Spinal cord (tissue), 10 donors: ENCODE measurements around the gene MAK. TPM values are rescaled to one million over a fixed set of nuclear protein-coding genes. Genes with fewer than 3 reads are reported as not detected.
"Not testable (repeated sequence)": the region's sequence is repeated elsewhere in the genome, so short reads cannot be mapped to it uniquely, and the experiment has no call there.

Experiments used
- DNase-seq, 6 donors: peaks; one replicate each; pipeline versions ENCODE4 v3.0.0 to v3.0.0-alpha.2; 2013 to 2015; ENCODE audit warnings: low spot score in 6 of 6, low read depth in 4 of 6
- H3K27ac ChIP-seq: one replicate; pipeline ENCODE4 v1.5.1; 2013; ENCODE audit warnings: low read depth, low read length, control low read depth
- H3K27me3 ChIP-seq: one replicate; pipeline ENCODE4 v1.6.1; 2013; ENCODE audit warnings: low read length; ENCODE audit not compliant: control insufficient read depth, insufficient read depth
- H3K36me3 ChIP-seq: one replicate; pipeline ENCODE4 v1.6.1; 2013; ENCODE audit warnings: low read length; ENCODE audit not compliant: control insufficient read depth, insufficient read depth
- H3K4me1 ChIP-seq: one replicate; pipeline ENCODE4 v1.6.1; 2013; ENCODE audit warnings: low read length; ENCODE audit not compliant: control insufficient read depth, insufficient read depth
- H3K4me3 ChIP-seq: one replicate; pipeline ENCODE4 v1.5.1; 2013; ENCODE audit warnings: low read depth, low read length, control low read depth
- H3K9me3 ChIP-seq: one replicate; pipeline ENCODE4 v1.6.1; 2013; ENCODE audit warnings: low read length; ENCODE audit not compliant: control insufficient read depth, insufficient read depth
- WGBS: methylation state at CpG from one replicate; pipeline ENCODE4 v1.1.5; 2013; ENCODE audit warnings: missing lambda C conversion rate; ENCODE audit not compliant: insufficient coverage; 5-methylcytosine and 5-hydroxymethylcytosine counted together
- polyA plus RNA-seq, 2 donors: library from polyadenylated mRNA; unstranded; fragments of 120-200 nt; gene quantifications; one replicate each; pipeline ENCODE4 v1.2.1, GENCODE V29; 2013; ENCODE audit not compliant: insufficient read length in 2 of 2
- total RNA-seq, 2 donors: library from RNA; depleted of rRNA in 1 of 2; stranded (reverse); fragments of 120-200 nt in 1 of 2; fragments of >200 nt in 1 of 2; gene quantifications; one replicate each; pipeline versions ENCODE4 v1.2.3 to v1.2.4, GENCODE V29; 2013 to 2014
- donor health status: healthy.

Gene MAK
- total and polyA plus RNA-seq, 4 donors, result 0.79 to 2.6 (median 2.2) TPM

GRCh38 chr6:10742251-10742650 lies 96.1 kb downstream of the MAK start:
- H3K9me3 ChIP-seq, result no peaks in the 10 kb centered on the region
- no peak for DNase-seq
- H3K36me3 ChIP-seq, result peaks cover 2% of the 10 kb centered on the region
- H3K4me3 ChIP-seq, result no peak overlapping the region
- H3K27ac ChIP-seq, result no peak overlapping the region
- peaks cover 4% of the 10 kb centered on the region for H3K4me1 ChIP-seq
- 93% methylated on average over 12 of the region's 12 CpGs for WGBS
- no peaks in the 10 kb centered on the region for H3K27me3 ChIP-seq

- H3K4me3 ChIP-seq, H3K36me3 ChIP-seq, H3K9me3 ChIP-seq, H3K27me3 ChIP-seq, H3K27ac ChIP-seq, DNase-seq, H3K4me1 ChIP-seq: not testable (repeated sequence)
- WGBS, result 62% methylated on average over 3 of the region's 4 CpGs
Measured at GRCh38 chr6:10741643-10742042, 96.7 kb downstream of the MAK start.

GRCh38 chr6:10740061-10740460 lies 98.3 kb downstream of the MAK start:
- H3K4me3 ChIP-seq, result no peak overlapping the region
- no peaks in the 10 kb centered on the region for H3K27me3 ChIP-seq
- peaks cover 2% of the 10 kb centered on the region for H3K36me3 ChIP-seq
- no peaks in the 10 kb centered on the region for H3K4me1 ChIP-seq
- no peak overlapping the region for H3K27ac ChIP-seq
- no peak for DNase-seq
- H3K9me3 ChIP-seq, result no peaks in the 10 kb centered on the region

GRCh38 chr6:10736731-10737130 lies 101.6 kb downstream of the MAK start:
- Histone ChIP-seq H3K36me3 (peaks cover 4% of the 10 kb centered on the region), H3K27me3 (no peaks in the 10 kb centered on the region), H3K4me3 (no peak overlapping the region), H3K4me1 (no peaks in the 10 kb centered on the region), H3K9me3 (no peaks in the 10 kb centered on the region), H3K27ac (no peak overlapping the region)
- no peak for DNase-seq
- WGBS, result no CpG with 5 or more reads among the region's 2 CpGs

GRCh38 chr6:10733863-10734262 lies 104.5 kb downstream of the MAK start:
- WGBS, result 100% methylated on average over 2 of the region's 3 CpGs
- Histone ChIP-seq H3K4me3 (no peak overlapping the region), H3K9me3 (no peaks in the 10 kb centered on the region), H3K36me3 (peaks cover 17% of the 10 kb centered on the region), H3K27me3 (no peaks in the 10 kb centered on the region), H3K27ac (no peak overlapping the region), H3K4me1 (no peaks in the 10 kb centered on the region)
- DNase-seq, result no peak

- peak in 1 of 6 donors; percentile 54 for DNase-seq
- Histone ChIP-seq H3K36me3 (peaks cover 17% of the 10 kb centered on the region), H3K4me1 (no peaks in the 10 kb centered on the region), H3K27me3 (no peaks in the 10 kb centered on the region), H3K4me3 (no peak overlapping the region), H3K27ac (no peak overlapping the region), H3K9me3 (no peaks in the 10 kb centered on the region)
- whole genome bisulfite sequencing, result 60% methylated on average over 17 of the region's 17 CpGs
Measured at GRCh38 chr6:10733151-10733715, 105.1 kb downstream of the MAK start.

- 100% methylated on average over 1 of the region's 3 CpGs for WGBS
- peaks cover 1% of the 10 kb centered on the region for H3K4me1 ChIP-seq
- H3K27ac ChIP-seq, result no peak overlapping the region
- no peaks in the 10 kb centered on the region for H3K27me3 ChIP-seq
- no peak overlapping the region for H3K4me3 ChIP-seq
- no peaks in the 10 kb centered on the region for H3K9me3 ChIP-seq
- H3K36me3 ChIP-seq, result peaks cover 26% of the 10 kb centered on the region
- DNase-seq, result no peak
Measured at GRCh38 chr6:10730254-10730653, 108.1 kb downstream of the MAK start.

GRCh38 chr6:10725716-10726115 lies 112.6 kb downstream of the MAK start:
- WGBS, result 63% methylated on average over 7 of the region's 9 CpGs
- peaks cover 18% of the 10 kb centered on the region for H3K4me1 ChIP-seq
- peaks cover 20% of the 10 kb centered on the region for H3K36me3 ChIP-seq
- DNase-seq, result peak in 1 of 6 donors; percentile 42
- H3K9me3 ChIP-seq, result no peaks in the 10 kb centered on the region
- no peaks in the 10 kb centered on the region for H3K27me3 ChIP-seq
- no peak overlapping the region for H3K27ac ChIP-seq
- H3K4me3 ChIP-seq, result no peak overlapping the region

GRCh38 chr6:10725044-10725443 lies 113.3 kb downstream of the MAK start:
- H3K36me3 ChIP-seq, result peaks cover 20% of the 10 kb centered on the region
- no peak overlapping the region for H3K27ac ChIP-seq
- H3K9me3 ChIP-seq, result no peaks in the 10 kb centered on the region
- WGBS, result 84% methylated on average over 5 of the region's 6 CpGs
- DNase-seq, result no peak
- H3K4me1 ChIP-seq, result peaks cover 22% of the 10 kb centered on the region
- H3K27me3 ChIP-seq, result no peaks in the 10 kb centered on the region
- H3K4me3 ChIP-seq, result no peak overlapping the region

GRCh38 chr6:10723567-10723881 lies 114.8 kb downstream of the MAK start:
- no CpG with 5 or more reads among the region's 7 CpGs for WGBS
- peaks cover 26% of the 10 kb centered on the region for H3K4me1 ChIP-seq
- H3K4me3 ChIP-seq, result peak overlapping the region; percentile 73
- no peaks in the 10 kb centered on the region for H3K27me3 ChIP-seq
- peak overlapping the region; percentile 93 for H3K27ac ChIP-seq
- peaks cover 10% of the 10 kb centered on the region for H3K36me3 ChIP-seq
- DNase-seq, result no peak
- H3K9me3 ChIP-seq, result no peaks in the 10 kb centered on the region
